HCT116 (cell line): ENCODE measurements around the gene EPS8.

Experiments used
- ELF1 ChIP-seq: IDR thresholded peaks from 2 replicates; pipeline ENCODE4 v1.6.1; 2012; ENCODE audit warnings: low read depth, borderline replicate concordance
- EZH2phosphoT487 ChIP-seq: fragments of 200-600 bp; IDR thresholded peaks from 2 replicates; pipeline ENCODE4 v1.6.1; 2018; ENCODE audit warnings: antibody characterized with exemption, borderline replicate concordance
- FOSL1 ChIP-seq: IDR thresholded peaks from 2 replicates; pipeline ENCODE4 v1.6.1; 2012; ENCODE audit warnings: low read depth
- POLR2A ChIP-seq: IDR thresholded peaks from 2 replicates; pipeline ENCODE4 v1.7.0; 2011; ENCODE audit warnings: borderline replicate concordance; ENCODE audit not compliant: insufficient read depth, insufficient read length; ENCODE audit errors: extremely low read depth
- POLR2AphosphoS5 ChIP-seq: IDR thresholded peaks from 2 replicates; pipeline ENCODE4 v1.6.1; 2011; ENCODE audit warnings: mild to moderate bottlenecking, low read depth, low read length, moderate library complexity
- TCF7L2 ChIP-seq: IDR thresholded peaks from 2 replicates; pipeline ENCODE4 v1.7.0; 2011; ENCODE audit warnings: borderline replicate concordance, inconsistent platforms; ENCODE audit not compliant: insufficient read depth, insufficient read length; ENCODE audit errors: extremely low read depth
- ZBTB33 ChIP-seq: IDR thresholded peaks from 2 replicates; pipeline ENCODE4 v1.6.1; 2011; ENCODE audit warnings: mild to moderate bottlenecking, low read length, moderate library complexity; ENCODE audit not compliant: insufficient replicate concordance; ENCODE audit errors: extremely low read depth
- ZNF274 ChIP-seq: fragments of 200-500 bp; sonication (Bioruptor generic); IDR thresholded peaks from 2 replicates; pipeline ENCODE4 v1.6.1; 2014; ENCODE audit warnings: mild to moderate bottlenecking, low read depth, low read length, inconsistent platforms
- TF ChIP-seq, protein P1 (sequence below), 3 experiments: fragments of 200-600 bp in 1 of 3; sonication (generic) in 1 of 3; IDR thresholded peaks in 2 of 3; conservative IDR thresholded peaks in 1 of 3; 2 replicates each; pipeline ENCODE4 v1.5.1; 2012 to 2017; ENCODE audit warnings: low read depth in 2 of 3, low read length in 2 of 3, antibody characterized with exemption in 1 of 3, borderline replicate concordance in 1 of 3, control low read depth in 1 of 3, mild to moderate bottlenecking in 1 of 3, mixed read lengths in 1 of 3, mixed run types in 1 of 3, moderate library complexity in 1 of 3; ENCODE audit not compliant: insufficient read depth in 1 of 3
- TF ChIP-seq, protein P2 (sequence below): IDR thresholded peaks from 2 replicates; pipeline ENCODE4 v1.6.1; 2012; ENCODE audit warnings: low read depth
- TF ChIP-seq, protein P3 (sequence below): IDR thresholded peaks from 2 replicates; pipeline ENCODE4 v1.6.1; 2012

- TF ChIP-seq, protein P1, sequence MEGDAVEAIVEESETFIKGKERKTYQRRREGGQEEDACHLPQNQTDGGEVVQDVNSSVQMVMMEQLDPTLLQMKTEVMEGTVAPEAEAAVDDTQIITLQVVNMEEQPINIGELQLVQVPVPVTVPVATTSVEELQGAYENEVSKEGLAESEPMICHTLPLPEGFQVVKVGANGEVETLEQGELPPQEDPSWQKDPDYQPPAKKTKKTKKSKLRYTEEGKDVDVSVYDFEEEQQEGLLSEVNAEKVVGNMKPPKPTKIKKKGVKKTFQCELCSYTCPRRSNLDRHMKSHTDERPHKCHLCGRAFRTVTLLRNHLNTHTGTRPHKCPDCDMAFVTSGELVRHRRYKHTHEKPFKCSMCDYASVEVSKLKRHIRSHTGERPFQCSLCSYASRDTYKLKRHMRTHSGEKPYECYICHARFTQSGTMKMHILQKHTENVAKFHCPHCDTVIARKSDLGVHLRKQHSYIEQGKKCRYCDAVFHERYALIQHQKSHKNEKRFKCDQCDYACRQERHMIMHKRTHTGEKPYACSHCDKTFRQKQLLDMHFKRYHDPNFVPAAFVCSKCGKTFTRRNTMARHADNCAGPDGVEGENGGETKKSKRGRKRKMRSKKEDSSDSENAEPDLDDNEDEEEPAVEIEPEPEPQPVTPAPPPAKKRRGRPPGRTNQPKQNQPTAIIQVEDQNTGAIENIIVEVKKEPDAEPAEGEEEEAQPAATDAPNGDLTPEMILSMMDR (IDR thresholded peaks at IDR 0.05 in 2 of 3, conservative IDR thresholded peaks at IDR 0.05 in 1 of 3; ENCODE audit: borderline replicate concordance in 1 of 3, insufficient read depth in 1 of 3, low read depth in 2 of 3, low read length in 2 of 3): no peak
- TF ChIP-seq POLR2A: no peak
- TF ChIP-seq POLR2AphosphoS5: no peak
- no peak for TF ChIP-seq TCF7L2
- no peak for TF ChIP-seq EZH2phosphoT487
- no peak for TF ChIP-seq FOSL1
- TF ChIP-seq, protein P2, sequence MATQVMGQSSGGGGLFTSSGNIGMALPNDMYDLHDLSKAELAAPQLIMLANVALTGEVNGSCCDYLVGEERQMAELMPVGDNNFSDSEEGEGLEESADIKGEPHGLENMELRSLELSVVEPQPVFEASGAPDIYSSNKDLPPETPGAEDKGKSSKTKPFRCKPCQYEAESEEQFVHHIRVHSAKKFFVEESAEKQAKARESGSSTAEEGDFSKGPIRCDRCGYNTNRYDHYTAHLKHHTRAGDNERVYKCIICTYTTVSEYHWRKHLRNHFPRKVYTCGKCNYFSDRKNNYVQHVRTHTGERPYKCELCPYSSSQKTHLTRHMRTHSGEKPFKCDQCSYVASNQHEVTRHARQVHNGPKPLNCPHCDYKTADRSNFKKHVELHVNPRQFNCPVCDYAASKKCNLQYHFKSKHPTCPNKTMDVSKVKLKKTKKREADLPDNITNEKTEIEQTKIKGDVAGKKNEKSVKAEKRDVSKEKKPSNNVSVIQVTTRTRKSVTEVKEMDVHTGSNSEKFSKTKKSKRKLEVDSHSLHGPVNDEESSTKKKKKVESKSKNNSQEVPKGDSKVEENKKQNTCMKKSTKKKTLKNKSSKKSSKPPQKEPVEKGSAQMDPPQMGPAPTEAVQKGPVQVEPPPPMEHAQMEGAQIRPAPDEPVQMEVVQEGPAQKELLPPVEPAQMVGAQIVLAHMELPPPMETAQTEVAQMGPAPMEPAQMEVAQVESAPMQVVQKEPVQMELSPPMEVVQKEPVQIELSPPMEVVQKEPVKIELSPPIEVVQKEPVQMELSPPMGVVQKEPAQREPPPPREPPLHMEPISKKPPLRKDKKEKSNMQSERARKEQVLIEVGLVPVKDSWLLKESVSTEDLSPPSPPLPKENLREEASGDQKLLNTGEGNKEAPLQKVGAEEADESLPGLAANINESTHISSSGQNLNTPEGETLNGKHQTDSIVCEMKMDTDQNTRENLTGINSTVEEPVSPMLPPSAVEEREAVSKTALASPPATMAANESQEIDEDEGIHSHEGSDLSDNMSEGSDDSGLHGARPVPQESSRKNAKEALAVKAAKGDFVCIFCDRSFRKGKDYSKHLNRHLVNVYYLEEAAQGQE: no peak
- TF ChIP-seq, protein P3, sequence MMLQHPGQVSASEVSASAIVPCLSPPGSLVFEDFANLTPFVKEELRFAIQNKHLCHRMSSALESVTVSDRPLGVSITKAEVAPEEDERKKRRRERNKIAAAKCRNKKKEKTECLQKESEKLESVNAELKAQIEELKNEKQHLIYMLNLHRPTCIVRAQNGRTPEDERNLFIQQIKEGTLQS: no peak
- TF ChIP-seq ZBTB33: no peak
- no peak for TF ChIP-seq ELF1
- TF ChIP-seq ZNF274: no peak
These were observed 140.6 kb downstream of the EPS8 start for GRCh38 chr12:15648558-15648957.
